Parathyroid adenoma (tissue), 2 donors: Measurements from ENCODE around the gene ZBTB43.

ENCODE experiments used
- H2AFZ ChIP-seq: fragments of 300-600 bp; sonication (generic); one replicate; pipeline ENCODE4 v1.7.0; 2017; ENCODE audit warnings: antibody characterized with exemption, mild to moderate bottlenecking
- H3K27ac ChIP-seq: fragments of 300-600 bp; sonication (generic); one replicate; pipeline ENCODE4 v1.7.0; 2017
- H3K27me3 ChIP-seq: fragments of 300-600 bp; sonication (generic); one replicate; pipeline ENCODE4 v1.7.0; 2017; ENCODE audit warnings: low read length; ENCODE audit not compliant: control insufficient read depth, insufficient read depth
- H3K36me3 ChIP-seq: fragments of 300-600 bp; sonication (generic); one replicate; pipeline ENCODE4 v1.7.0; 2017; ENCODE audit warnings: low read length; ENCODE audit not compliant: control insufficient read depth, insufficient read depth
- H3K4me1 ChIP-seq: fragments of 300-600 bp; sonication (generic); one replicate; pipeline ENCODE4 v1.7.0; 2017; ENCODE audit warnings: control low read depth
- H3K4me2 ChIP-seq: fragments of 300-600 bp; sonication (generic); one replicate; pipeline ENCODE4 v1.7.0; 2017; ENCODE audit warnings: low read length
- H3K4me3 ChIP-seq: fragments of 300-600 bp; sonication (generic); one replicate; pipeline ENCODE4 v1.7.0; 2017; ENCODE audit warnings: low read depth, low read length
- H3K79me2 ChIP-seq: fragments of 300-600 bp; sonication (generic); one replicate; pipeline ENCODE4 v1.7.0; 2017; ENCODE audit warnings: control low read depth
- H3K9ac ChIP-seq: fragments of 300-600 bp; sonication (generic); one replicate; pipeline ENCODE4 v1.7.0; 2017; ENCODE audit warnings: mild to moderate bottlenecking
- H3K9me3 ChIP-seq: fragments of 300-600 bp; sonication (generic); one replicate; pipeline ENCODE4 v1.7.0; 2017; ENCODE audit warnings: low read length; ENCODE audit not compliant: control insufficient read depth
- CTCF ChIP-seq: fragments of 300-600 bp; sonication (generic); IDR thresholded peaks from one replicate; pipeline ENCODE4 v1.7.0; 2017; ENCODE audit warnings: antibody characterized with exemption, mild to moderate bottlenecking
- donor health status: primary hyperparathyroidism.

Gene ZBTB43

GRCh38 chr9:126864771-126865170 lies 59.9 kb downstream of the ZBTB43 start:
- no peak for TF ChIP-seq CTCF
- H3K4me1 ChIP-seq, result no peaks in the 10 kb centered on the region

GRCh38 chr9:126869368-126869767 lies 64.5 kb downstream of the ZBTB43 start:
- Histone ChIP-seq H2AFZ (no peak overlapping the region), H3K27ac (no peak overlapping the region), H3K9ac (no peak overlapping the region), H3K36me3 (no peaks in the 10 kb centered on the region), H3K9me3 (no peaks in the 10 kb centered on the region), H3K4me3 (no peak overlapping the region), H3K4me2 (no peak overlapping the region), H3K27me3 (no peaks in the 10 kb centered on the region), H3K4me1 (no peaks in the 10 kb centered on the region), H3K79me2 (peaks cover 16% of the 10 kb centered on the region)
- no peak for TF ChIP-seq CTCF

More at GRCh38 chr9:126864771-126865170, 59.9 kb downstream of the ZBTB43 start:
- no peak overlapping the region for H3K4me2 ChIP-seq
- no peak overlapping the region for H3K9ac ChIP-seq
- peaks cover 16% of the 10 kb centered on the region for H3K79me2 ChIP-seq
- H3K36me3 ChIP-seq, result no peaks in the 10 kb centered on the region
- H3K27ac ChIP-seq, result no peak overlapping the region
- no peaks in the 10 kb centered on the region for H3K27me3 ChIP-seq
- H2AFZ ChIP-seq, result no peak overlapping the region
- H3K9me3 ChIP-seq, result no peaks in the 10 kb centered on the region
- H3K4me3 ChIP-seq, result no peak overlapping the region

DNA sequence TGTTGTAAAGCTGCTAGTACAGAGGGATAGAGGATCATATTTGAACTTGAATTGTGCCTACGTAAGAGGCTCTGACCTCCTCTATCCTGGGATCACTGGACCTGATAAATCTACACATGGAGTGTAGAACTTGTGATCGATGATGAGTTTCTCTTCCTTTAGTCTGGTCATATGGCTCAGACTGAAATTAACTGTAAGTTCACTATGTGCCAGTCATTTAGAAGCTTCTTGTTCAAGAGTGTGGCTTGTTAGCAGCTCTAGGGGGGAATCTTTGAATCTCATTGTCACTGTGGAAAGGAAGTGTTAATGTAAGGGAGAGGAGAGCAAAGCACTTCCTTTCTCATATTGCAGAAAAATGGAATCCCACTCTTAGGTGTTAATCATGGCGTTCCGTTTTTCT lies 67.7 kb downstream of the ZBTB43 start:
- TF ChIP-seq CTCF, result no peak
- Histone ChIP-seq H3K9me3 (no peaks in the 10 kb centered on the region), H3K36me3 (no peaks in the 10 kb centered on the region), H3K27me3 (no peaks in the 10 kb centered on the region), H3K4me1 (no peaks in the 10 kb centered on the region), H3K9ac (no peak overlapping the region), H3K4me2 (no peak overlapping the region), H2AFZ (no peak overlapping the region), H3K79me2 (peaks cover 14% of the 10 kb centered on the region), H3K27ac (no peak overlapping the region), H3K4me3 (no peak overlapping the region)

DNA sequence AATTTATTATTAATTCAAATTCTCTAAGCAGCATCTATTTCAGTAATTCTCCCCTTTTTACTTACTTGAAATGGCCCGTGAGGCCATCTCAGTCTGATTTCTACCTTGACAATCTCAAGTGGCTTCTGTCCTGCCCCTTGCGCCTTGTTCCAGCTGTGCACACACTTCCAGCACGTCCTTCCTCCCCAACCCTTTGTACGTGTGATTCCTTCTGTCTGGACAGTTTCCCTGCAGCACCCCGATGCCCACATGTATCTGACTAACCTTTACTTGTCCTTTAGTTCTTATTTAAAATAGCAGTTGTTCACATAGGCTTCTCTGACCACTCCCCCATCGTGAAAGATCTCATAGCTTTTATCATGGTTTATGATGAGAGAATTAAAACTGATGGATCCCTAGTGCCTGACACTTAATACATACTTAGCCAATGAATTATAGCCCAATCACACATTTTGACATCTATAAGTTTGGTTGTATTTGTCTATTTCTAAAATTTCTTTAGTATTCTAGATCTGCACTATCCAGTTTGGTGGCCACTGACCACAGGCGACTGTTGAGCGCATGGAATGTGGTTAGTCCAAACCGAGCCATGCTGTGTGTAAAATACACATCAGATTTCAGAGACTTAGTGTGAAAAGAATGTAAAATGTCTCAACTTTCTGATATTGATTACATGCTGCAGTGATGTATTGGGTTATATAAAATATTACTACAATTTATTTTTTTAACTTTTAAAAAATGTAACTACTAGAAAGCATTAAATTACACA lies 69.9 kb downstream of the ZBTB43 start:
- H3K27ac ChIP-seq, result no peak overlapping the region
- no peaks in the 10 kb centered on the region for H3K27me3 ChIP-seq
- H3K9ac ChIP-seq, result no peak overlapping the region
- H3K4me3 ChIP-seq, result no peak overlapping the region
- H3K9me3 ChIP-seq, result no peaks in the 10 kb centered on the region
- no peak overlapping the region for H3K4me2 ChIP-seq
- no peaks in the 10 kb centered on the region for H3K4me1 ChIP-seq
- no peak overlapping the region for H2AFZ ChIP-seq
- H3K79me2 ChIP-seq, result no peaks in the 10 kb centered on the region
- no peak for TF ChIP-seq CTCF
- no peaks in the 10 kb centered on the region for H3K36me3 ChIP-seq
